ENCODE data around the gene PCDHB8. TPM values are rescaled to one million over a fixed set of nuclear protein-coding genes. Genes with fewer than 3 reads are reported as not detected.
A peak's percentile ranks its signal among the peaks of the same experiment; 100 is the strongest.
"Not testable (repeated sequence)": the region's sequence is repeated elsewhere in the genome, so short reads cannot be mapped to it uniquely, and the experiment has no call there.

PCDHB8 gene
- total and polyA plus RNA-seq, 2 donors (not counting 1 experiment from before 2014, with no cell fraction given), result 0.42 to 1.3 TPM

DNA sequence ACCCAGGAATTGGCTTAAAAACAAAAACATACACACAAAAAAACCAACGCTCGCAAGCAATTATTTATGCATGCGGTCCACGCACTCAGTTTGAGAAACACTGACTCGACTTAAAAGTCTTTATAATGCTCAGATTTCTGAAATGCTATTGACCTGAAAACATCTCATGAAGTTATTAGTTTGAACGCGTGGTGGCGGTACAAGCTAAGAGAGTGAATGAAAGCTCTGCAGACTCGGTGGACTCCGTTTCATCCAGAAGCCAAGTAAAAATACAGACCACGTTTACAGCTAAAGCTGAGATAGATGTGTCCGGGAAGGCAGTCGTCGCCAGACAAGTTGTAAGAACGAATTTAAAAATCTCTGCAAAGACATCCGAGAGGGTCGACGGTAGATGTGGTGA lies 27.8 kb upstream of the PCDHB8 start, which contains the start of gene PCDHB6:
TSS of gene PCDHB6 (plus strand) at position 246 of the 400 bp plus-strand sequence. CDS start 201 bp downstream, outside the sequence.
- H4K20me1 ChIP-seq (ENCODE audit: control insufficient read depth, extremely low read depth, insufficient read depth, low read length), result no peaks in the 10 kb centered on the region
- H3K4me3 ChIP-seq (replicated peaks in 1 of 4; ENCODE audit: control extremely low read depth in 1 of 4, insufficient read depth in 1 of 4, low read depth in 3 of 4, low read length in 4 of 4), result peak within 1 kb of the TSS in 1 of 4 experiments; percentile 25
- TF ChIP-seq, protein P1, sequence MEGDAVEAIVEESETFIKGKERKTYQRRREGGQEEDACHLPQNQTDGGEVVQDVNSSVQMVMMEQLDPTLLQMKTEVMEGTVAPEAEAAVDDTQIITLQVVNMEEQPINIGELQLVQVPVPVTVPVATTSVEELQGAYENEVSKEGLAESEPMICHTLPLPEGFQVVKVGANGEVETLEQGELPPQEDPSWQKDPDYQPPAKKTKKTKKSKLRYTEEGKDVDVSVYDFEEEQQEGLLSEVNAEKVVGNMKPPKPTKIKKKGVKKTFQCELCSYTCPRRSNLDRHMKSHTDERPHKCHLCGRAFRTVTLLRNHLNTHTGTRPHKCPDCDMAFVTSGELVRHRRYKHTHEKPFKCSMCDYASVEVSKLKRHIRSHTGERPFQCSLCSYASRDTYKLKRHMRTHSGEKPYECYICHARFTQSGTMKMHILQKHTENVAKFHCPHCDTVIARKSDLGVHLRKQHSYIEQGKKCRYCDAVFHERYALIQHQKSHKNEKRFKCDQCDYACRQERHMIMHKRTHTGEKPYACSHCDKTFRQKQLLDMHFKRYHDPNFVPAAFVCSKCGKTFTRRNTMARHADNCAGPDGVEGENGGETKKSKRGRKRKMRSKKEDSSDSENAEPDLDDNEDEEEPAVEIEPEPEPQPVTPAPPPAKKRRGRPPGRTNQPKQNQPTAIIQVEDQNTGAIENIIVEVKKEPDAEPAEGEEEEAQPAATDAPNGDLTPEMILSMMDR (conservative IDR thresholded peaks at IDR 0.05 in 1 of 2, IDR thresholded peaks at IDR 0.05 in 1 of 2; ENCODE audit: low read depth in 1 of 2, low read length in 2 of 2), result no peak
- TF ChIP-seq EZH2 (IDR thresholded peaks at IDR 0.05; ENCODE audit: low read length, missing control alignments), result no peak
- no peak within 1 kb of the TSS for H2AFZ ChIP-seq (ENCODE audit: low read length)
- no peak within 1 kb of the TSS for H3K9ac ChIP-seq (ENCODE audit: insufficient read depth, low read length)
- DNase-seq (ENCODE audit: low read depth in 2 of 2), result no peak
- H3K27ac ChIP-seq (ENCODE audit: insufficient read depth, low read length), result no peak within 1 kb of the TSS
- H3K27me3 ChIP-seq (ENCODE audit: control insufficient read depth, insufficient read depth, low read length), result no peaks in the 10 kb centered on the region
- no peaks in the 10 kb centered on the region for H3K36me3 ChIP-seq (ENCODE audit: control insufficient read depth, insufficient read depth, low read length)
- H3K4me1 ChIP-seq (ENCODE audit: control insufficient read depth, extremely low read depth, insufficient read depth, low read length), result no peaks in the 10 kb centered on the region
- no peaks in the 10 kb centered on the region for H3K9me3 ChIP-seq (ENCODE audit: control insufficient read depth, insufficient read depth, low read depth, low read length)
- H3K79me2 ChIP-seq (ENCODE audit: control insufficient read depth, insufficient read depth, low read length), result no peaks in the 10 kb centered on the region
- no peak within 1 kb of the TSS for H3K4me2 ChIP-seq (ENCODE audit: extremely low read depth, insufficient read depth, low read length)

DNA sequence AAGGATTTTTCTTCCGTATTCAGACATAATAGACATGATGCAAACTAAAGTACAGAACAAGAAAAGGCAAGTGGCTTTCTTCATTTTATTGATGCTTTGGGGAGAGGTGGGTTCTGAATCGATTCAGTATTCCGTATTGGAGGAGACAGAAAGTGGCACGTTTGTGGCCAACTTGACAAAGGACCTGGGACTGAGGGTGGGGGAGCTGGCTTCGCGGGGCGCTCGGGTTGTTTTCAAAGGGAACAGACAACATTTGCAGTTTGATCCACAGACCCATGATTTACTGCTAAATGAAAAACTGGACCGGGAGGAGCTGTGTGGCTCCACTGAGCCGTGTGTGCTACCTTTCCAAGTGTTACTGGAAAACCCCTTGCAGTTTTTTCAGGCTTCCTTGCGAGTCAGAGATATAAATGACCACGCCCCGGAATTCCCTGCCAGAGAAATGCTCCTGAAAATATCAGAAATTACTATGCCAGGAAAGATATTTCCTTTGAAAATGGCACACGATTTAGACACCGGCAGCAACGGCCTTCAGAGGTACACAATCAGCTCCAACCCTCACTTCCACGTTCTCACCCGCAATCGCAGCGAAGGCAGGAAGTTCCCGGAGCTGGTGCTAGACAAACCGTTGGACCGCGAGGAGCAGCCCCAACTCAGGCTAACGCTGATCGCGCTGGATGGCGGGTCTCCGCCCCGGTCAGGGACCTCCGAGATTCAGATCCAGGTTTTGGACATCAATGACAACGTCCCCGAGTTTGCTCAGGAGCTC lies 27.2 kb upstream of the PCDHB8 start:
- no peaks in the 10 kb centered on the region for H3K36me3 ChIP-seq (ENCODE audit: control insufficient read depth, insufficient read depth, low read length)
- H3K27ac ChIP-seq (ENCODE audit: insufficient read depth, low read length), result no peak overlapping the region

DNA sequence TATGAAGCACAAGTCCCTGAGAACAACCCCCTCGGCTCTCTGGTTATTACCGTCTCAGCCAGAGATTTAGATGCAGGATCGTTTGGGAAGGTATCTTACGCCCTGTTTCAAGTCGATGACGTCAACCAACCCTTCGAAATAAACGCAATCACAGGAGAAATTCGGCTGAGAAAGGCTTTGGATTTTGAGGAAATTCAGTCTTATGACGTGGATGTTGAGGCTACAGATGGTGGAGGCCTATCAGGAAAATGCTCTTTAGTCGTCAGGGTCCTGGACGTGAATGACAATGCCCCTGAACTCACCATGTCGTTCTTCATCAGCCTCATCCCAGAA lies 26.6 kb upstream of the PCDHB8 start:
- Histone ChIP-seq H3K4me2 (ENCODE audit: extremely low read depth, insufficient read depth, low read length) (no peak overlapping the region), H3K36me3 (ENCODE audit: control insufficient read depth, insufficient read depth, low read length) (no peaks in the 10 kb centered on the region), H3K27me3 (ENCODE audit: control insufficient read depth, insufficient read depth, low read length) (no peaks in the 10 kb centered on the region), H3K4me3 (replicated peaks in 1 of 4; ENCODE audit: control extremely low read depth in 1 of 4, insufficient read depth in 1 of 4, low read depth in 3 of 4, low read length in 4 of 4) (no peak overlapping the region), H3K4me1 (ENCODE audit: control insufficient read depth, extremely low read depth, insufficient read depth, low read length) (no peaks in the 10 kb centered on the region), H4K20me1 (ENCODE audit: control insufficient read depth, extremely low read depth, insufficient read depth, low read length) (no peaks in the 10 kb centered on the region), H3K79me2 (ENCODE audit: control insufficient read depth, insufficient read depth, low read length) (no peaks in the 10 kb centered on the region), H2AFZ (ENCODE audit: low read length) (no peak overlapping the region), H3K9me3 (ENCODE audit: control insufficient read depth, insufficient read depth, low read depth, low read length) (no peaks in the 10 kb centered on the region), H3K27ac (ENCODE audit: insufficient read depth, low read length) (no peak overlapping the region), H3K9ac (ENCODE audit: insufficient read depth, low read length) (no peak overlapping the region)
- TF ChIP-seq, protein P1 (conservative IDR thresholded peaks at IDR 0.05 in 1 of 2, IDR thresholded peaks at IDR 0.05 in 1 of 2; ENCODE audit: low read depth in 1 of 2, low read length in 2 of 2), result no peak
- TF ChIP-seq EZH2 (IDR thresholded peaks at IDR 0.05; ENCODE audit: low read length, missing control alignments), result no peak
- no peak for DNase-seq (ENCODE audit: low read depth in 2 of 2)

More for the DNA sequence above, 27.2 kb upstream of the PCDHB8 start:
- Histone ChIP-seq H3K9ac (ENCODE audit: insufficient read depth, low read length) (no peak overlapping the region), H3K4me1 (ENCODE audit: control insufficient read depth, extremely low read depth, insufficient read depth, low read length) (no peaks in the 10 kb centered on the region), H3K4me3 (replicated peaks in 1 of 4; ENCODE audit: control extremely low read depth in 1 of 4, insufficient read depth in 1 of 4, low read depth in 3 of 4, low read length in 4 of 4) (peak overlapping the region in 1 of 4 experiments; percentile 25), H3K9me3 (ENCODE audit: control insufficient read depth, insufficient read depth, low read depth, low read length) (no peaks in the 10 kb centered on the region), H3K79me2 (ENCODE audit: control insufficient read depth, insufficient read depth, low read length) (no peaks in the 10 kb centered on the region), H4K20me1 (ENCODE audit: control insufficient read depth, extremely low read depth, insufficient read depth, low read length) (no peaks in the 10 kb centered on the region), H3K4me2 (ENCODE audit: extremely low read depth, insufficient read depth, low read length) (no peak overlapping the region), H3K27me3 (ENCODE audit: control insufficient read depth, insufficient read depth, low read length) (no peaks in the 10 kb centered on the region), H2AFZ (ENCODE audit: low read length) (no peak overlapping the region)
- no peak for DNase-seq (ENCODE audit: low read depth in 2 of 2)
- no peak for TF ChIP-seq EZH2 (IDR thresholded peaks at IDR 0.05; ENCODE audit: low read length, missing control alignments)
- TF ChIP-seq, protein P1 (conservative IDR thresholded peaks at IDR 0.05 in 1 of 2, IDR thresholded peaks at IDR 0.05 in 1 of 2; ENCODE audit: low read depth in 1 of 2, low read length in 2 of 2), result no peak

DNA sequence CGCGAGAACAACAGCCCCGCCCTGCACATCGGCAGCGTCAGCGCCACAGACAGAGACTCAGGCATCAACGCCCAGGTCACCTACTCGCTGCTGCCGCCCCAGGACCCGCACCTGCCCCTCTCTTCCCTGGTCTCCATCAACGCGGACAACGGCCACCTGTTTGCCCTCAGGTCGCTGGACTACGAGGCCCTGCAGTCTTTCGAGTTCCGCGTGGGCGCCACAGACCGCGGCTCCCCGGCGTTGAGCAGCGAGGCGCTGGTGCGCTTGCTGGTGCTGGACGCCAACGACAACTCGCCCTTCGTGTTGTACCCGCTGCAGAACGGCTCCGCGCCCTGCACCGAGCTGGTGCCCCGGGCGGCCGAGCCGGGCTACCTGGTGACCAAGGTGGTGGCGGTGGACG lies 26.0 kb upstream of the PCDHB8 start:
- H3K79me2 ChIP-seq (ENCODE audit: control insufficient read depth, insufficient read depth, low read length); H3K27me3 ChIP-seq (ENCODE audit: control insufficient read depth, insufficient read depth, low read length); H3K36me3 ChIP-seq (ENCODE audit: control insufficient read depth, insufficient read depth, low read length); DNase-seq (ENCODE audit: low read depth in 2 of 2); H3K27ac ChIP-seq (ENCODE audit: insufficient read depth, low read length); H2AFZ ChIP-seq (ENCODE audit: low read length); H3K9ac ChIP-seq (ENCODE audit: insufficient read depth, low read length); H3K4me3 ChIP-seq (replicated peaks in 1 of 4; ENCODE audit: control extremely low read depth in 1 of 4, insufficient read depth in 1 of 4, low read depth in 3 of 4, low read length in 4 of 4); H3K9me3 ChIP-seq (ENCODE audit: control insufficient read depth, insufficient read depth, low read depth, low read length); H3K4me2 ChIP-seq (ENCODE audit: extremely low read depth, insufficient read depth, low read length); H3K4me1 ChIP-seq (ENCODE audit: control insufficient read depth, extremely low read depth, insufficient read depth, low read length); H4K20me1 ChIP-seq (ENCODE audit: control insufficient read depth, extremely low read depth, insufficient read depth, low read length): not testable (repeated sequence)
